NCI-H2196 treated with DMSO at 0.1 percent for 48 hours (cell line): ENCODE measurements around the gene DDOST.
"Not testable (repeated sequence)": the region's sequence is repeated elsewhere in the genome, so short reads cannot be mapped to it uniquely, and the experiment has no call there.

Experiments
- DNase-seq: peaks from one replicate; lab custom pipeline; 2025; ENCODE audit not compliant: unreplicated experiment; lab: John Stamatoyannopoulos, UW

DDOST gene

DNA sequence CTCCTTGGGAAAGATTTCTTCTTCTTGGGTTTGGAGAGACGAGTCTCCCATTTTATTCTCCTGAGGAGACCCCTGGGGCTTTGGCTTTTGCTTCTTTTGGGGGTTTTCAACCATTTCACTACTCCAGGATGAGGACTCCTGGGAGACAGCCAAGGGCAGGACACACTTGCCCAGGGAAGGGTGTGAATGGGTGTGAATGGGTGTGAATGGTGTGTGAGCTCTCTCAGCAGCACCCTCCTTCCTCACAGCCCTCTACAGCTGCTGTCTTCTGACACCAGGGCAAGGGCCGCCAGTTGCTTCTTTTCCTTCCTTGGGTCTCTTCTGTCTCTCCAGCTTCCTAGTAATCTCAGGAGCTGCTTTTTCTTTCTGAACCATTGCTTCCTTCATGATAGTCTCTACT, 32.5 kb upstream of the DDOST start:
- no peak for DNase-seq

DNA sequence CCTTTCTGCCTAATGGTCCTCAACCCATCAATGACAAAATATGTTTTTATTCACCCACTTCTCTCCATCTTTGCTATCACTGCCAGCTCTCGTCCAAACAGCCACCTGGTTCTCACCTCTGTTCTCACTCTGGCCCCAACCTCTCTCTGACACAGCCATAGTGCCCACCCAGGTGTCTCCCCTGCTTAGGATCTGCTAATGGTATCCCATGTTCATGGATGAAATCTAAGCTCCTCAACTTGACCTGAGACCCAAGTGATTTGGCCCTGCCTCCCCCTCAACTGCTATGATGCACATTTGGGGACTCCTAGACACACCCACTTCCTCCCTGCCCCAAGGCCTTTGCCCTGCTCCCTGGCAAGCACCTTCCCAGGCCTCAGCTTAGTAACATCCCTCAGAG, 30.7 kb upstream of the DDOST start:
- DNase-seq, result no peak

DNA sequence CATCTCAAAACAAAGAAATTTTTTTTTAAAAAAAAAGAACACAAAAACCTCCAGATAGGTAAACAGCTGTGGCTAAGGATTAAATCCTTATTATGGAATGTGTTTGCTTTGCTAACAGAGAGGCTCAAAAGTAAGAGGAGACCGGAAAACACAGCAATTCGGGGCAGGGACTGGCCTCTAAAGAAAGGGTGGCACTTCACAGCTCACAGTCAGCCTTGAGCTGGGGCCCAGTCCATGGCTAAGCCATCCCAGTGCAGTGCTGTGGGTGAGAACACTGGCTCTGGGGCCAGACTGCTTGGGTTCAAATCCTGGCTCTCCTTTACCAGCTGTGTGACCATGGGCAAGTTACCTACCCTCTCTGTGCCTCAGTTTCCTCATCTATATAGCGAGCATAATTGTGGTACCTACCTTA, 28.5 kb upstream of the DDOST start:
- no peak for DNase-seq

DNA sequence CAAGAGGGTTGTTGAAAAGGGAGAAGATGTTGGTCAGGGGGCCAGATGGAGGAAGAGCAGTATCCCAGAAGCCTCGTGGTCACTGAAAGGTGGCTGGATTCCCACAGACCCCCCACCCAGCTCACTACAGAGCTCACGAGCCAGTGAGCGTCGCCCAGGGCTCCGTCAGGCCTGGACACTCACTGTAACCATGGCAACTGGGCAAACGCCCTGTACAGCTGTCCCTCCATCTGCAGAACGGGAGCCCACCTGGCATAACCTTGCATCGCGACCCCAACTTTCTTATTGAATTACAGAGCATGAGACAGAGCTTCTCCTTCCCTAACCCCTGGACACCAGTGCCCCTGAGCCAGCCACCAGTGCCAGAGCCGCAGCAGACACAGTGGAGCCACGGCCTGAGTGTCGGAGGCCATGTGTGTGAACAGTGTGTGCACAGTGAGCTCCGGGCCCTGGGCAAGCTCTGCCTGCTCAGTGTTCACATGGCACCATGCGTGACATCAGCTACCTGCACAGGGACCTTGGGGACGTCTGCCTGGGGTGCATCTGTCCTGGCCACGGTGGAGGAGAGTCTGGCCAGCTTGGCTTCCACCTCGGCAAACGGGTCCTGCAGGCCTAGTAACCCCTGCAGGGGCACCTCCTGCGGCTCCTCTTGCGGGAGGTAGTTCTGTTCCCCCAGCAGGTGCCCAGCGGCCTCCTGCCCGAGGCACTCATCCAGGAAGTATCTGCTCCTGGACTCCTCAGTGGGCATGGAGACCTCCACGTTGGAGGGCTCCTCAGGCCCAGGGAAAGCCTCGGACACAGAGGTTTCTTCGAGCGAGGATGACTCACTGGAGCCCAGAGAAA, 25.9 kb upstream of the DDOST start:
- DNase-seq, result no peak

DNA sequence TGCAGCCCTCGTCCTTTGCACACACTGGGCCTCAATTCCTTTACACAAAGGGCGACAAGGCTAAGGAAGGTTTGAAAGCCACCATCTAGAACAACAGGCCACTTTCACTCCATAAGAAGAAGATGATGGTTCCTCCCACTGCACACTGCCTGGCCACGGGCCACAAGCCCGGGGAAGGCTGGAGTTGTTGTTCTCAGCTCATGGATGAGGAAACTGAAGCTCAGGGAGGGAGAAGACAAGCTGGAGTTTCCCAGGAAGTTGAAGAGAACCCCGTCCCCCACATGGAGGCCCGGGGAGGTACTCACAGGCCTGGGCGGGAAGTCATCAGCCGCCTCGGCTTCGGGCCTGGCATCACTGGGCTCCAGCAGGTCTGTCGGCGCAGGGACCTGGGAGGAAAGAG, 24.6 kb upstream of the DDOST start:
- no peak for DNase-seq

DNA sequence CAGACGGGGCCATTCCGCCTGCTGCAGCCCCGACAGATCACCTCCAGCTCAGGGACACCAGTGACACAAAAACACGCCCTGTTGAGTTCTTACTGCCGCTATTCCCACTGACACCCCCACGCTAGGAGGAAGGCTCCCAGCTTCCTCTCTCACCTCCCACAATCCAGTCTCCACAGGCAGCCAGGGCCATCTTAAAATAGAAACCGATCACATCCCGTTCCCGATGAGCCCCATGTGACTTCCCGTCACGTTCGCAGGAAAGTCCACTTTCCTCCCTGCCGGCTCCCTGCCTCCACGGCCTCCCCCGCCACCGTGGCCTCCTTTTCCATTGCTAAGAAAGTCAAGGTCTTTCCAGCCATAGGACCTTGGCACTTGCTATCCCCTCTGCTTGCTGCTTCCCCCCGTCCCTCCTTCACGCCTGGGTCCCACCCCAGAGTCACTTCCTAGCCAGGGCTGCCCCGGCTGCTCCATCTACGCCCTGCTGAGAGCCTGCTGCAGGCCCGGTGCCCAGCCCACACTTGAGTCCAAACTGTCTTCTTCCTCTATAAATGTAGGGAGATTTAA, 24.0 kb upstream of the DDOST start:
- no peak for DNase-seq

DNA sequence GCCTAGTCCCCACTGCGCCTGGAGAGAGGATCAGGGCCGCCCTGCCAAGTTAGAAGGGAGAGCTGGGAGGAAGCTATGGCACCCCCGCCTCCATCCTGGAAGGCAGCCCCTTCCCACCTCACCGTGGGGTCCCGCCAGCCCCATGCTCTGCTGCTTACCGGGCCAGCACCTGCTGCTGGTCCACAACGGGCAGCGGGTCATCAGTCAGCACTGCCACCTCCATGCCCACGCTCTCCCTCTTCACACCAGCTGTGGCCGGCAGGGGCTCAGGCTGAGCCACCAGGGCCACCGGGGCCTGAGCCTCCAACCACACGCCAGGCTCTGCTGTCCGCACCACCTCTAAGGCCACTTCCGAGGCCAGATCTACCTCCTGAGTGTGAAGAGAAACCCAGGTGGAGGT, 23.5 kb upstream of the DDOST start:
- DNase-seq, result no peak

DNA sequence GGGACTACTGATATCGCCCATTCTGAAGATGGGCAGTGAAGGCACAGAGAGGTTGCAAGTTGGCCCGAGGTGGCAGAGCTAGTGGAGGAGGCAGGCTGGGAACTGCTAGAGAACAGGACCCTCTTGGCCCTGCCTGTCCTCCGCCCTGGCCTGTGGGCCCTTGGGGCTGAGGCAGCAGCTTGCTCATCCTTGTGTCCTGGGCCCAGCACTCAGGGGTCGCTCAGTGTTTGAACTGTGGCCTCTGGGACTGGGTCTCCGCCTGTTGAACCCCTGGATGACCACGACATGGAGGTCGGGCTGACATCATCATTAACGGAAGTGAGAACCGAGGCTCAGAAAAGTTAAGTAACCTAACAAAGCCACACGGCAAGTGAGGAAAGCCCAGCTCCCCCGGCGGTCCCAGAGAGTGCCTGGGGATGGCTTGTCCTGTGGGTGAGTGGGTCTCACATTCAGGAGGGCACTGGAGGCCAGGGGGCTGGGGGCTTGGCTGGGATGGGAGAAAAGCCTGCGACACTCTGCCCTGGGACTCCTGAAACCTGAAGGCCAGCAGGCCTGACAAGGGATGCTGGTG, 23.0 kb upstream of the DDOST start:
- DNase-seq, result no peak

DNA sequence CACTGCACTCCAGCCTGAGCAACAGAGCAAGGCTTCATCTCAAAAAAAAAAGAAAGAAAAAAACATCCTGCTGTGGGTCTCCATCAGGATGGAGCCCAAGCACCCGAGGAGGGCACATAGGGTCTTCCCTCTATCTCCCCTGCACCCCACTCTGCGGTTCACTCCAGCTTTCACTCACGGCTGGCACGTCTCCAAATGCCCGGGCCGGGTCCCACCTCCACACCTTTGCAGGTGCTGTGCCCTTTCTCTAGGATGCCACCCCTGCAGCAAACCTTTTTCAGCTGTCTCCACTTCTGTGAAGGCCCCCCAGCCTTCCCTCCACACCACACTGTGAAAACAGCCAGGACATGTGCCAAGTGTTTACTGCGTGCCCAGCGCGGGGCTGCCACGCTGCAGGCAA, 22.4 kb upstream of the DDOST start:
- DNase-seq, result no peak

DNA sequence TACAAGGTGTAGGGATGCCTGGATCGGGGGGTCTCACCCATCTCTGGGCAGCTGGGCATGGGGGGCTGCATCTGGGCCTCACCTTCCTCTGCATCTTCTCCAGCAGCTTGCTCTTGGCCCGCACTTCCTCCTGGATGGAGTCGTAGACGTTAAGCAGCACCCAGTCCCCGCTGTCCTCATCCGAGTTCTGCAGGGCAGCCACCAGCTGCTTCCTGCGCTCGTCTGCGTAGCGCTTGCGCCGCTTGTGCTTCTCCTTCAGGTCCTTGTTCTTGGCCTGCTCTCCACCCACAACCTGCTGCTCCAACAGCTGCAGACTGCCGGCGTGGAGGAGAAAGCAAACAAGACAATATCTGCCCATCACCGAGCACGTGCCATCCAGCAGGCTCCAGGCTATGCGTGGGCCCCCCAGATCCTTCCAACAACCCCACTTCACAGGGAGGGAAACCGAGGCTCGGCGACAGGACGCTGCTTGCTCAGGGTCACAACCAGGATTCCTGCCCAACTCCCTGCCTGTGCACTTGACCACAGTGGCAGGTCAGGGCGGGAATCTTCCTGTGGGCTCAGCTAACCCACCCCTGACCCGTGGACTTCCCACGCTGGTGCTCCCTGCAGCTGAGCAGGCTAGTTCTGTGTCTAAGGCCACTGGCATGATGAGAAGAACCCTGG, 21.5 kb upstream of the DDOST start:
- peak; percentile 7 for DNase-seq

DNA sequence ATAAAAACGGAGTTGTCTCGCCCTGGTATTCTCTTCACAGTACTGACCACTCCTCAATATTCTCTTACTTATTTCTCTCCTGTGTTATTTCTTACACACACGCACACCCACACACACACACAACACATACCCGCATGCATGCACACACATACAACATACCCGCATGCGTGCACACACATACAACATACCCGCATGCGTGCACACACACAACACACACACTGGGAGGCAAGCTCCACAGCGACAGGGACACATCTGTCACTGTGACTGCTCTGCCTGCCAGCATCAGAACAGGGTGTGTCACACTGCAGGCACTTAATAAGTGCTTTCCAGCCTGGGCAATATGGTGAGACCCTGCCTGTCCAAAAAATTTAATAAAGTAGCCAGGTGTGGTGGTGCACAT, 20.8 kb upstream of the DDOST start:
- no peak for DNase-seq

DNA sequence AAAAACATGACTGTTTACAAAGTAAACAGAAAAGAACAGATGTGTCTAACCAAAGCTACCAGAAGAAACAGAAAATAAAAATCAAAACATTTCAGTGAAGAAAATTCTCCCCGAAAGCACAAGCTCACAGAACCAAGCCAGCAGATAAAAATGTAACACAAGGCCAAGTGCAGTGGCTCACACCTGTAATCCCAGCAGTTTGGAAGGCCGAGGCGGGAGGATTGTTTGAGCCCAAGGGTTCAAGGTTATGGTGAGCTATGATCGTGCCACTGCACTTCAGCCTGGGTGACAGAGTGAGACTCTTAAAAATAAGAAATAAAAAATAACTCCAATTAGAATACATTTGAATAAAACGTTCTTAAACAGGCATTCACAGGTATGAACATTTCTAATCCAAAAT, 19.1 kb upstream of the DDOST start:
- DNase-seq, result no peak

DNA sequence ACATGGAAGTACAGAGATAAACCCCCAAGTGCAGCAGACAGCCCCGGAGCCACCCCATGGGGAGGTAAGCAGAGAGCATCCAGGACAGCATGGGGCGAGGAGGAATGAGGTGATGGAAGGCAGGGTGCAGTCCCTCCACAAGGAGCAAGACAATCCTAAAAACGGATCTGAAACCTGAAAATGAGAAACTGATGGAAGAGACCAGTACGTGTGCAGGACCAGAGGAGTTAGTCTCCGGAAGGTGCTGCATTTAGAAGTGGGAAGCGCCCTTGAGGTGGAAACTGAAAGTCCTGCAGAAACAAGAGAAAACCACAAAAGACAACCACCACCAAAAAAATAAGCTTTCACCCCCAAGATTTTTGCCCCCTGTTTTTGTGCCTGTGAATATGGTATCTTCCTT, 17.4 kb upstream of the DDOST start:
- no peak for DNase-seq

DNA sequence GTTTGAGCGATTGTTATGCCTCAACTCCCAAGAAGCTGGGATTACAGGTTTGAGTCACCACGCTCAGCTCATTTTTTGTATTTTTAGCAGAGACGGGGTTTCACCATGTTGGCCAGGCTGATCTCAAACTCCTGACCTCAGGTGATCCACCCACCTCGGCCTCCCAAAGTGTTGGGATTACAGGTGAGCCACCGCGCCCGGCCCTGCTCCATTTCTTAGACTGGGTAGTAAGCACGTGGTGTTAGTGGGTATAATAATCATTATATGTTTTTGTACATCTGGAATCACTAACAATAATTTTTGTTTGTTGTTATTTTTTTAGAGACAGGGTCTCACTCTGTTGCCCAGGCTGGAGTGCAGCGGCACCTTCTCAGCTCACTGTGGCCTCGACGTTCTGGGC, 12.5 kb upstream of the DDOST start:
- not testable (repeated sequence) for DNase-seq

DNA sequence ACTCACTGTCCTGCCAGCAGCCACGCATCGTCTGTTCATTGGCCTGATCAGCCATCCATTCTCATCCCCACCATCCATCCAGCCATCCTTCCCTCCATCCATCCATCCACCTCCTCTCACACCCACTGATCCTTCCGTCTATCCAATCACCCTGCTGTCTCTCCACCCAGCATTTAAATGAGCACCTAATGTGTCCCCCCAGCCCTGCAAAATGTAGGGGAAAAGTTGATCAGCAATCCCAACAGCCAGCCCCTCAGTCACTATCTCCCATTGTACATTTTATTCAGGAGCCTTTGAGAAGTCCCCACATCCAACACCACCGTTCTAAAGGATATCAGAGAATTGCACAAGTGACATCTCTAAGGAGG, 11.1 kb upstream of the DDOST start:
- DNase-seq, result no peak

DNA sequence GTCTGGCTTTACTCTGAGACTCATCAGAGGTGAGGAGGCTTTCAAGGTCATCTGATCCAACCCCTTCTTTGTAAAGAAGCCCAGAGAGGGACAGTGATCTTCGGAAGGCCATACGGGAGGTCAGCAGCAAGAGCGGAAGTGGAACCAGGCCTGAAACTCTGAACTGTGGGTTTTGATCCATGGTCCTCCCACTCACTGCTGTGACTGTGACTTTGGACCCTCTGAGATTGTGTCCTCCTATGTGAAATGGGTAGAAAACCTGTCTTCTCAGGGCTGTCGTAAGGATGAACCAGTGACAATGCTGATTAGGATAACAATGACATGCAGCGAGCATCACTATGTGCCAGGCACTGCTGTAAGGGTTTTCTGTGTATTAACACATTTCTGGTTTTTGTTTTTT, 9.8 kb upstream of the DDOST start:
- DNase-seq, result no peak

DNA sequence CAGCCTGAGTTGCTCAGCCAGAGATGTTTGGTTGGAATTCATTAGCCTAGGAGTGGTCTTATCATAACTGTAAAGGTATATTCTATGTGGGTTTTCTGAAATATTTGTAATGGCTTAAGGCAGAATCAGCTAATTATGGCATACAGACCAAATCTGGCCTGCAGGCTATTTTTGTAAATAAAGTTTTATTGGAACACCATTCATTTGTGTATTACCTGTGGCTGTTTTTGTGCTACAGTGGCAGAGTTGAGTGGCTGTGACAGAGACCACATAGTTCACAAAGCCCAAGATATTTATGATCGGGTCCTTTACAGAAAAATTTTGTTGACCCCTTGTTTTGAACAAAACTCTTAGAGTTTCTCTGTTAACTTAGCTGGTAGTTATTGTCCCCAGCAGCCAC, 7.4 kb upstream of the DDOST start:
- no peak for DNase-seq

DNA sequence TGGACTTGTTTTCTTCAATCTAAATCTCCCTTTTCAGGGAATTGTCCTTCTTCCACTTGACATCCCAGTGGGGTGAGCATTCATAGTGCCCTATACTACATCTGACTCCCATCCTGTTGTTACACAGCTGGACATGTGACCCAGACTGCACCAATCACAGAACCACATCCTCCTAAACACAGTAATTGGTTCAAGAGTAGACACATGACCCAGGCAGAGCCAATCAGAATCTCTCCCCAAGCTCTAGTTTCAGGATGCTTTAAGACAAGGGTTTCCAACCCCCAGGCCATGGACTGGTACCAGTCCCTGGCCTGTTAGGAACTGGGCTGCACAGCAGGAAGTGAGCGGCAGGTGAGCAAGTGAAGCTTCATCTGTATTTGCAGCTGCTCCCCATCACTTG, 5.6 kb upstream of the DDOST start:
- DNase-seq, result no peak

DNA sequence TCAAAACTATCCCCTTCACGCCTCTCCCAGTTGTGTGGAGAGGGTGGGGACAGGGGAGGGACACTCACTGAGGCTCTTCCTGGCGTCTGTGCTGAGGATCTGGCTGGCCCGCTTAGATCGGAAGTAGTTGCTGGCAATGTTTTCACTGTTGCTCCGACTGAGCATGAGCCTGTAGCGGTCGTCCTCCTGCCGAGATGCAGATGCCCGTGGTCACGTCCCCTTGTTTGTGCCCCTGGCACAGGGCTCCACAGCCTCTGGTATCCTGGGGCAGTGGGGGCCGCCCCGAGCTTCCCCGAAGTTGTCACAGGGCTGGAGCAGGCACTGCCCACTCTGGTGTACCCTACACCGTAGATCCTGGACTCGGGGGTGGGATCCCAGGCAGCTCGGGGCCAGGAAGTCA, 5.0 kb upstream of the DDOST start:
- DNase-seq, result no peak

DNA sequence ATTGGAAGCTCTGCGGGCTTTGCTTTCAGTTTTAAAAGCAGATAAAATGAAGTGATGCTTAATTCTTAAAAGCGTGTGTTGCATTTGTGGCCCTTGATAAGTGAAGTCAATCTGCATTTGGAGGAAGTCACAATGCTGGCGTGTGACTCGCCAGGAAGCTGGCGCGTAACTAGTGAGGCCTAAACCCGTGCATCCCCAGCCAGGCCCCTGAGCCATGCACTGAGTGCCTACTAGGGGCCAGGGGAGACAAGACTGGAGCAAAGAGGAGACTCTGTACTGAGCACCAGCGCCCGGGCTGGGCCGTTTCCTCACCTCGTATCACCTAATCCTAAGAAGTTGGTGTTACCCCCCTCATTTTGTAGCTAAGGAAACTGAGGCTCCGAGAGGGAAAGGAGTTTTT, 4.6 kb upstream of the DDOST start:
- no peak for DNase-seq

DNA sequence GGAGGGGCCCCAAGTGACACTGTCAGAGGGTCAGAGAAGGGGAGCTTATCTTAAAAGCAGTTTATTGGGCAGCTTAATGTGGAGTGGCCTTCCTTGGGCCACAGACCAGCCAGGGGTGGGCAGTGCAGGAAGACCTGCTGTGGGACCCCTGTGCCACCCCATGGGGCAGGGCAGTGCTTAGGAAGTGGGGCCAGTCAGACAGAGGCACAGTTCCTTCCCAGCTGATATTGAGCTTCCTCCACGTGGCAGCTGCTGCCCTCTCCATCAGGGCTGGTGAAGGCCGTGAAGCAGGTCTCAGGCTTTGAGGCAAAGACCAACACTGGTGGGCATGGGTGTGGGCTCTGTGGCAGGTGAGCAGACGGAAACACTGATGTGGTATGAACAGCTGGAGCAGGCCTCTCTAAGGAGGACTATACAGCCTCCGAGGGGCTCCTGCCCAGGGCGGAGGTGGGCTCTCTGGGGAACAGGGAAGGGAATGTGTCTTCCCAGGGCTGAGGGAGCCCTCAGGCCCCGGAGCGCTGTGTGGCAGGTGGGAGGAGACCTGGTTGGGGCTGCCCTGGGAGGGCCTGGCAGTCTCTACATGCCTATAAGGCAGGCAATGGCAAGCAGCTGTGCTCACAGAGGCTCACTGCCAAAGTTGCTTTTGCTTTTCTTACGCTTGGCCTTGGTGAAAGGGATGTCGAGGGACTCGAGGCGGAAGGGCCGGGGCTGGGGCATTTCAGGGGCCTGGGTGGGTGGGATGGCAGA, 3.0 kb upstream of the DDOST start:
- no peak for DNase-seq

DNA sequence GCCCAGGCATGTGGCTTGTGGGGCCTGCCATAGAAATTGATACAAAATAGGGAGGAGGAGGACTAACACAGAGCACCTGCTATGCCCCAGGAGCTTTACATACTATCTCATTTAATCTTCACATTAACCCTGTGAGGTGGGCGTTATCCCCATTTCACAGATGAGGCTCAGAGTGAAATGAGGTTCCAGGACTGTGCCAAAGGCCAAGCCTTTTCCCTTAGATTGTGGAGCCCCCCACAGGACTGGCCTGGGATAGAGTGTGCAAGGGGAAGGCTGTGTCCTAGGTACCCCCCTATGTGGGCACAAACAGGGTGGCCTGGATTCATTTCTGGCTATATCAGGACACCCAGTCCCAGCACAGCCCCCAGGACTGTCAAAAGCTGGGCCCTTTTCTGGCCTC, 2.2 kb upstream of the DDOST start:
- no peak for DNase-seq
